ENCODE measurements around the gene TSPAN18.

DNA sequence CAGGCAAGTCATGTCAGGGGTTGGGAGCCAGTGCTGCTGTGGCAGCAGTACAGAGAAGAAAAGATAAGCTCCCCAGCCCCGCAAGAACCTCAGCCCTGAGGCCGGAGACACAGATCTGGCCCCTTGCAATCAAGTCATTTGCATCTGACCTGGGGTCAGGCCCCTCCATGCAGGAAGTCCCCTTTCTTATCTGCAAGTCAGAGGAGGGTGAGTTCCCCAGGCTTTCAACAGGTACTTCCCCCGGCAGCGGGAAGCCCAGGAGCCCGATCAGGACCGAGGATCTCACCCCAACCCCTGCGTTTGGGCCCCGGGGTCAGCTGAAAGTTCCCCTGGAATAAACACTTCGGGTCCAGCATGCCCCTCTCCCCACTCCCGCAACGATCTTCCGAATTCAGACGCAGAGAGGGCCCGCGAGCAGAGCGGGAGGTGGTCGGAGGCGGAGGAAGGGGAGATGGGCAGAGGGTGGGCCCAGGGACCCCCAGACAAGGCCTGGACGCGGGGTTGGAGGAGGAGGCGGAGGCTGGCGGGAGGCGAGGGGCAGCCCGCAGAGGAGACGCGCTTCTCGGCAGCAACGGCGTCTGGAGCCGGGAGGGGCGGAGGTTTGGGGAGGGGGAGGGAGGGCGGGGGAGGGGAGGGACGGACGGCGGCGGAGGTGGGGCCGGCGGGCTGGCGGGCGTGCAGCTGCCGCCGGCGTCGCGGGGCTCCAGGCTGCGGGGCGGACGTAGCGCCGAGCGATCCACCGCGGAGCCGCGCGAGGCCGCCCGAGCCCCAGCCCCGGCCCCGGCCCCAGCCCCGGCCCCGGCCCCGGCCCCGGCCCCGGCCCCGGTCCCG, at the start of gene TSPAN18:
- TF ChIP-seq, protein P1, sequence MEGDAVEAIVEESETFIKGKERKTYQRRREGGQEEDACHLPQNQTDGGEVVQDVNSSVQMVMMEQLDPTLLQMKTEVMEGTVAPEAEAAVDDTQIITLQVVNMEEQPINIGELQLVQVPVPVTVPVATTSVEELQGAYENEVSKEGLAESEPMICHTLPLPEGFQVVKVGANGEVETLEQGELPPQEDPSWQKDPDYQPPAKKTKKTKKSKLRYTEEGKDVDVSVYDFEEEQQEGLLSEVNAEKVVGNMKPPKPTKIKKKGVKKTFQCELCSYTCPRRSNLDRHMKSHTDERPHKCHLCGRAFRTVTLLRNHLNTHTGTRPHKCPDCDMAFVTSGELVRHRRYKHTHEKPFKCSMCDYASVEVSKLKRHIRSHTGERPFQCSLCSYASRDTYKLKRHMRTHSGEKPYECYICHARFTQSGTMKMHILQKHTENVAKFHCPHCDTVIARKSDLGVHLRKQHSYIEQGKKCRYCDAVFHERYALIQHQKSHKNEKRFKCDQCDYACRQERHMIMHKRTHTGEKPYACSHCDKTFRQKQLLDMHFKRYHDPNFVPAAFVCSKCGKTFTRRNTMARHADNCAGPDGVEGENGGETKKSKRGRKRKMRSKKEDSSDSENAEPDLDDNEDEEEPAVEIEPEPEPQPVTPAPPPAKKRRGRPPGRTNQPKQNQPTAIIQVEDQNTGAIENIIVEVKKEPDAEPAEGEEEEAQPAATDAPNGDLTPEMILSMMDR (IDR thresholded peaks at IDR 0.05): no peak
- TF ChIP-seq POLR2A (IDR thresholded peaks at IDR 0.05) (no peak), POLR2AphosphoS5 (IDR thresholded peaks at IDR 0.05) (no peak)

All from gastroesophageal sphincter (tissue), 3 donors.